ENCODE data around the gene GPN1. TPM values are rescaled to one million over a fixed set of nuclear protein-coding genes. Genes with fewer than 3 reads are reported as not detected.

The GPN1 gene
- total RNA-seq, 2 experiments from 2014 or later, result 49.9 to 50.6 TPM

GRCh38 chr2:27647737-27648136, 18.9 kb downstream of the GPN1 start:
- peaks cover 7% of the 10 kb centered on the region for H3K36me3 Mint-ChIP-seq
- no peak overlapping the region for H3K27ac Mint-ChIP-seq
- no peaks in the 10 kb centered on the region for H3K27me3 Mint-ChIP-seq
- no peak overlapping the region for H3K4me3 Mint-ChIP-seq
- H3K4me1 Mint-ChIP-seq, result peaks cover 3% of the 10 kb centered on the region
- H3K9me3 Mint-ChIP-seq, result no peaks in the 10 kb centered on the region
- no peak for DNase-seq

- no peaks in the 10 kb centered on the region for H3K27me3 Mint-ChIP-seq
- H3K27ac Mint-ChIP-seq, result no peak overlapping the region
- no peak for DNase-seq
- no peak overlapping the region for H3K4me3 Mint-ChIP-seq
- no peaks in the 10 kb centered on the region for H3K9me3 Mint-ChIP-seq
- H3K4me1 Mint-ChIP-seq, result peaks cover 7% of the 10 kb centered on the region
- peaks cover 21% of the 10 kb centered on the region for H3K36me3 Mint-ChIP-seq
Observed at GRCh38 chr2:27651056-27651455, 22.2 kb downstream of the GPN1 start.

GRCh38 chr2:27652341-27652740, 23.5 kb downstream of the GPN1 start:
- peaks cover 21% of the 10 kb centered on the region for H3K36me3 Mint-ChIP-seq
- no peak overlapping the region for H3K4me3 Mint-ChIP-seq

GRCh38 chr2:27652790-27653189, 23.9 kb downstream of the GPN1 start:
- Mint-ChIP-seq H3K27ac (peak overlapping the region; percentile 22), H3K4me1 (peaks cover 10% of the 10 kb centered on the region), H3K9me3 (no peaks in the 10 kb centered on the region), H3K36me3 (peaks cover 21% of the 10 kb centered on the region), H3K4me3 (no peak overlapping the region), H3K27me3 (no peaks in the 10 kb centered on the region)
- no peak for DNase-seq

More at GRCh38 chr2:27652341-27652740, 23.5 kb downstream of the GPN1 start:
- Mint-ChIP-seq H3K9me3 (no peaks in the 10 kb centered on the region), H3K27me3 (no peaks in the 10 kb centered on the region), H3K27ac (peak overlapping the region; percentile 22), H3K4me1 (peaks cover 10% of the 10 kb centered on the region)
- DNase-seq, result no peak

GRCh38 chr2:27653397-27653796, 24.5 kb downstream of the GPN1 start:
- Mint-ChIP-seq H3K4me3 (no peak overlapping the region), H3K4me1 (peaks cover 10% of the 10 kb centered on the region), H3K27ac (peak overlapping the region; percentile 24), H3K9me3 (no peaks in the 10 kb centered on the region), H3K27me3 (no peaks in the 10 kb centered on the region), H3K36me3 (peaks cover 21% of the 10 kb centered on the region)
- DNase-seq, result no peak

GRCh38 chr2:27655155-27655951, 26.5 kb downstream of the GPN1 start:
- no peak overlapping the region for H3K4me3 Mint-ChIP-seq
- DNase-seq, result no peak
- H3K9me3 Mint-ChIP-seq, result no peaks in the 10 kb centered on the region
- peak overlapping the region; percentile 18 for H3K27ac Mint-ChIP-seq
- no peaks in the 10 kb centered on the region for H3K27me3 Mint-ChIP-seq
- H3K4me1 Mint-ChIP-seq, result peaks cover 17% of the 10 kb centered on the region
- H3K36me3 Mint-ChIP-seq, result peaks cover 16% of the 10 kb centered on the region

- H3K36me3 Mint-ChIP-seq, result peaks cover 10% of the 10 kb centered on the region
- H3K4me3 Mint-ChIP-seq, result no peak overlapping the region
- peaks cover 36% of the 10 kb centered on the region for H3K4me1 Mint-ChIP-seq
- H3K27me3 Mint-ChIP-seq, result no peaks in the 10 kb centered on the region
- H3K27ac Mint-ChIP-seq, result no peak overlapping the region
- no peaks in the 10 kb centered on the region for H3K9me3 Mint-ChIP-seq
- DNase-seq, result no peak
Observed at GRCh38 chr2:27661371-27661770, 32.5 kb downstream of the GPN1 start.

GRCh38 chr2:27663285-27664153, 34.7 kb downstream of the GPN1 start, which contains the start of the genes SLC4A1AP and SUPT7L:
Gene SLC4A1AP, plus strand, starts transcription at chr2:27663889. Its CDS starts 26 bp downstream, at chr2:27663915.
Gene SUPT7L, minus strand, starts transcription at chr2:27663614. Its CDS starts 1,422 bp downstream, at chr2:27662192.
- Mint-ChIP-seq H3K4me3 (peak within 1 kb of the TSS; percentile 100), H3K27ac (peak within 1 kb of the TSS; percentile 100), H3K9me3 (no peaks in the 10 kb centered on the region), H3K4me1 (peaks cover 37% of the 10 kb centered on the region), H3K36me3 (peaks cover 14% of the 10 kb centered on the region), H3K27me3 (no peaks in the 10 kb centered on the region)
- DNase-seq, result peak; percentile 70

- DNase-seq, result no peak
- Mint-ChIP-seq H3K9me3 (no peaks in the 10 kb centered on the region), H3K4me3 (peak overlapping the region; percentile 100), H3K27ac (peak overlapping the region; percentile 100), H3K36me3 (peaks cover 14% of the 10 kb centered on the region), H3K27me3 (no peaks in the 10 kb centered on the region), H3K4me1 (peaks cover 32% of the 10 kb centered on the region)
Observed at GRCh38 chr2:27664154-27664574, 35.3 kb downstream of the GPN1 start.

- H3K4me1 Mint-ChIP-seq, result peaks cover 30% of the 10 kb centered on the region
Observed at GRCh38 chr2:27664622-27665363, 35.9 kb downstream of the GPN1 start.

GRCh38 chr2:27667446-27667845, 38.6 kb downstream of the GPN1 start:
- Mint-ChIP-seq H3K4me1 (peaks cover 24% of the 10 kb centered on the region), H3K9me3 (no peaks in the 10 kb centered on the region), H3K36me3 (peaks cover 6% of the 10 kb centered on the region)

More at GRCh38 chr2:27664622-27665363, 35.9 kb downstream of the GPN1 start:
- Mint-ChIP-seq H3K36me3 (peaks cover 14% of the 10 kb centered on the region), H3K4me3 (peak overlapping the region; percentile 100), H3K27me3 (no peaks in the 10 kb centered on the region), H3K27ac (peak overlapping the region; percentile 100), H3K9me3 (no peaks in the 10 kb centered on the region)
- DNase-seq, result no peak

GRCh38 chr2:27671235-27671634, 42.4 kb downstream of the GPN1 start:
- H3K27me3 Mint-ChIP-seq, result no peaks in the 10 kb centered on the region
- no peaks in the 10 kb centered on the region for H3K9me3 Mint-ChIP-seq
- H3K4me3 Mint-ChIP-seq, result no peak overlapping the region
- H3K36me3 Mint-ChIP-seq, result peaks cover 11% of the 10 kb centered on the region
- peaks cover 11% of the 10 kb centered on the region for H3K4me1 Mint-ChIP-seq
- no peak overlapping the region for H3K27ac Mint-ChIP-seq
- DNase-seq, result no peak

More at GRCh38 chr2:27667446-27667845, 38.6 kb downstream of the GPN1 start:
- DNase-seq, result no peak
- Mint-ChIP-seq H3K27me3 (no peaks in the 10 kb centered on the region), H3K4me3 (no peak overlapping the region), H3K27ac (no peak overlapping the region)

GRCh38 chr2:27672723-27673486, 44.1 kb downstream of the GPN1 start:
- Mint-ChIP-seq H3K9me3 (no peaks in the 10 kb centered on the region), H3K27me3 (no peaks in the 10 kb centered on the region), H3K4me1 (peaks cover 8% of the 10 kb centered on the region), H3K36me3 (peaks cover 10% of the 10 kb centered on the region), H3K27ac (no peak overlapping the region), H3K4me3 (no peak overlapping the region)
- DNase-seq, result no peak

- Mint-ChIP-seq H3K9me3 (no peaks in the 10 kb centered on the region), H3K4me1 (peaks cover 28% of the 10 kb centered on the region), H3K4me3 (no peak overlapping the region), H3K36me3 (peaks cover 20% of the 10 kb centered on the region), H3K27ac (no peak overlapping the region), H3K27me3 (no peaks in the 10 kb centered on the region)
- no peak for DNase-seq
Observed at GRCh38 chr2:27680571-27680970, 51.7 kb downstream of the GPN1 start.
